GM12865 (cell line): ENCODE data around the gene GDF11.

ENCODE experiments used
- DNase-seq: peaks from one replicate; pipeline ENCODE4 v3.0.0; 2010; ENCODE audit warnings: low read depth
- H3K4me3 ChIP-seq: 2 replicates; pipeline ENCODE4 v1.5.1; 2011; ENCODE audit warnings: mild to moderate bottlenecking, low read depth, low read length, control low read depth
- CTCF ChIP-seq: IDR thresholded peaks from 2 replicates; pipeline ENCODE4 v1.5.1; 2011; ENCODE audit warnings: low read length, control low read depth, low read depth, inconsistent platforms; ENCODE audit not compliant: insufficient read depth; ENCODE audit errors: missing control alignments

GDF11 gene

GRCh38 chr12:55736076-55736475 lies 6.8 kb upstream of the GDF11 start:
- TF ChIP-seq CTCF = no peak

GRCh38 chr12:55736780-55737580 lies 5.9 kb upstream of the GDF11 start:
- DNase-seq = peak; percentile 71
- no peak overlapping the region for H3K4me3 ChIP-seq
- peak; percentile 86 for TF ChIP-seq CTCF

More at GRCh38 chr12:55736076-55736475, 6.8 kb upstream of the GDF11 start:
- DNase-seq = no peak
- no peak overlapping the region for H3K4me3 ChIP-seq

GRCh38 chr12:55737581-55738122 lies 5.3 kb upstream of the GDF11 start:
- H3K4me3 ChIP-seq = peak overlapping the region; percentile 91
- no peak for TF ChIP-seq CTCF

GRCh38 chr12:55738123-55739024 lies 4.5 kb upstream of the GDF11 start:
- peak; percentile 93 for DNase-seq
- peak overlapping the region; percentile 91 for H3K4me3 ChIP-seq
- TF ChIP-seq CTCF = peak; percentile 69

More at GRCh38 chr12:55737581-55738122, 5.3 kb upstream of the GDF11 start:
- DNase-seq = no peak

GRCh38 chr12:55739025-55739378 lies 3.9 kb upstream of the GDF11 start:
- no peak for DNase-seq
- peak overlapping the region; percentile 91 for H3K4me3 ChIP-seq
- no peak for TF ChIP-seq CTCF

- no peak for TF ChIP-seq CTCF
- DNase-seq = no peak
- peak overlapping the region; percentile 44; the same call in 1 of the 2 replicates for H3K4me3 ChIP-seq
Measured at GRCh38 chr12:55741931-55742680, 816 bp upstream of the GDF11 start.
